Liver (tissue), 9 donors: ENCODE data around the gene GPR75. TPM values are rescaled to one million over a fixed set of nuclear protein-coding genes. Genes with fewer than 3 reads are reported as not detected.
A peak's percentile ranks its signal among the peaks of the same experiment; 100 is the strongest.
"Not testable (repeated sequence)": the region's sequence is repeated elsewhere in the genome, so short reads cannot be mapped to it uniquely, and the experiment has no call there.

Source experiments
- DNase-seq: peaks from one replicate; pipeline ENCODE4 v3.0.0-alpha.2; 2017; ENCODE audit warnings: low spot score
- H3K27ac ChIP-seq, 2 donors: one replicate each; pipeline ENCODE4 v1.7.0; 2013; ENCODE audit warnings: inconsistent platforms in 2 of 2, low read length in 2 of 2, control low read depth in 1 of 2, low read depth in 1 of 2, mild to moderate bottlenecking in 1 of 2
- H3K27me3 ChIP-seq, 4 donors: one replicate each; pipeline versions ENCODE4 v1.6.1 to v1.7.0; 2013; ENCODE audit warnings: low read length in 3 of 4, inconsistent platforms in 1 of 4, mild to moderate bottlenecking in 1 of 4, moderate library complexity in 1 of 4; ENCODE audit not compliant: control insufficient read depth in 4 of 4, insufficient read depth in 4 of 4
- H3K36me3 ChIP-seq, 4 donors: one replicate each; pipeline versions ENCODE4 v1.6.1 to v1.7.0; 2013; ENCODE audit warnings: low read length in 3 of 4, mild to moderate bottlenecking in 3 of 4, low read depth in 1 of 4, moderate library complexity in 1 of 4; ENCODE audit not compliant: control insufficient read depth in 4 of 4, insufficient read depth in 3 of 4
- H3K4me1 ChIP-seq, 4 donors: one replicate each; pipeline versions ENCODE4 v1.6.1 to v1.7.0; 2013; ENCODE audit warnings: low read length in 3 of 4, mild to moderate bottlenecking in 3 of 4, moderate library complexity in 1 of 4; ENCODE audit not compliant: control insufficient read depth in 4 of 4, insufficient read depth in 4 of 4
- H3K4me3 ChIP-seq, 3 donors: one replicate each; pipeline versions ENCODE4 v1.6.1 to v1.7.0; 2013; ENCODE audit warnings: low read length in 3 of 3, control low read depth in 1 of 3, low read depth in 1 of 3, mild to moderate bottlenecking in 1 of 3
- H3K9ac ChIP-seq, 2 donors: one replicate each; pipeline ENCODE4 v1.7.0; 2013; ENCODE audit warnings: low read length in 2 of 2, mild to moderate bottlenecking in 2 of 2, moderate library complexity in 2 of 2, control low read depth in 1 of 2, low read depth in 1 of 2
- H3K9me3 ChIP-seq, 4 donors: one replicate each; pipeline versions ENCODE4 v1.6.1 to v1.7.0; 2013; ENCODE audit warnings: low read length in 3 of 4; ENCODE audit not compliant: control insufficient read depth in 4 of 4
- ATF3 ChIP-seq: IDR thresholded peaks from 2 replicates; pipeline ENCODE4 v1.6.1; 2016; ENCODE audit warnings: antibody characterized with exemption
- EGR1 ChIP-seq, 2 donors: IDR thresholded peaks; 2 replicates each; pipeline ENCODE4 v1.6.1; 2016 to 2018; ENCODE audit warnings: antibody characterized with exemption in 2 of 2, low read depth in 2 of 2
- FOXA1 ChIP-seq: IDR thresholded peaks from 2 replicates; pipeline ENCODE4 v1.6.1; 2016; ENCODE audit warnings: antibody characterized with exemption
- FOXA2 ChIP-seq: IDR thresholded peaks from 2 replicates; pipeline ENCODE4 v1.6.1; 2016; ENCODE audit warnings: antibody characterized with exemption
- GABPA ChIP-seq, 2 donors: IDR thresholded peaks in 1 of 2; conservative IDR thresholded peaks in 1 of 2; 2 replicates each; pipeline ENCODE4 v1.6.1; 2016; ENCODE audit warnings: antibody characterized with exemption in 2 of 2, mild to moderate bottlenecking in 1 of 2, moderate library complexity in 1 of 2
- HNF4A ChIP-seq, 2 donors: conservative IDR thresholded peaks; 2 replicates each; pipeline ENCODE4 v1.6.1; 2016; ENCODE audit warnings: antibody characterized with exemption in 2 of 2, mild to moderate bottlenecking in 2 of 2
- HNF4G ChIP-seq: IDR thresholded peaks from 2 replicates; pipeline ENCODE4 v1.6.1; 2016; ENCODE audit warnings: antibody characterized with exemption
- JUND ChIP-seq, 2 donors: IDR thresholded peaks; 2 replicates each; pipeline ENCODE4 v1.6.1; 2016; ENCODE audit warnings: antibody characterized with exemption in 2 of 2
- NR2F2 ChIP-seq: IDR thresholded peaks from 2 replicates; pipeline ENCODE4 v1.6.1; 2016; ENCODE audit warnings: antibody characterized with exemption
- RAD21 ChIP-seq, 2 donors: IDR thresholded peaks; 2 replicates each; pipeline ENCODE4 v1.6.1; 2016; ENCODE audit warnings: antibody characterized with exemption in 2 of 2, mild to moderate bottlenecking in 2 of 2
- RXRA ChIP-seq, 2 donors: IDR thresholded peaks; 2 replicates each; pipeline ENCODE4 v1.6.1; 2017 to 2018; ENCODE audit warnings: antibody characterized with exemption in 2 of 2, mild to moderate bottlenecking in 1 of 2
- SP1 ChIP-seq: IDR thresholded peaks from 2 replicates; pipeline ENCODE4 v1.6.1; 2018; ENCODE audit warnings: antibody characterized with exemption, mild to moderate bottlenecking
- TAF1 ChIP-seq: conservative IDR thresholded peaks from 2 replicates; pipeline ENCODE4 v1.6.1; 2016; ENCODE audit warnings: antibody characterized with exemption, mild to moderate bottlenecking
- YY1 ChIP-seq: IDR thresholded peaks from 2 replicates; pipeline ENCODE4 v1.6.1; 2016; ENCODE audit warnings: antibody characterized with exemption, mild to moderate bottlenecking
- WGBS: extraction: QIAGEN DNeasy Blood & Tissue Kit; methylation state at CpG from one replicate; pipeline ENCODE4 v1.1.7; 2013; 5-methylcytosine and 5-hydroxymethylcytosine counted together
- polyA plus RNA-seq, 2 donors: library from polyadenylated mRNA; stranded (reverse) in 1 of 2; unstranded in 1 of 2; fragments of 200-250 nt in 1 of 2; fragments of >200 nt in 1 of 2; fragmentation: Nextera tagmentation in 1 of 2; extraction: Ambion mirVana in 1 of 2; gene quantifications; one replicate each; pipeline versions ENCODE4 v1.2.1 to v1.2.3, GENCODE V29; 2013 to 2015
- total RNA-seq, 2 donors: library from RNA; depleted of rRNA; stranded (reverse); fragments of >200 nt; gene quantifications; one replicate each; pipeline ENCODE4 v1.2.3, GENCODE V29; 2014
- TF ChIP-seq, protein P1 (sequence below): IDR thresholded peaks from 2 replicates; pipeline ENCODE4 v1.6.1; 2016; ENCODE audit warnings: antibody characterized with exemption
- TF ChIP-seq, protein P2 (sequence below): fragments of 150-350 bp; IDR thresholded peaks from 2 replicates; pipeline ENCODE4 v1.5.1; 2017; ENCODE audit warnings: improper control_type of control experiment, low read depth, low read length; ENCODE audit not compliant: missing input control
- TF ChIP-seq, protein P3 (sequence below): IDR thresholded peaks from 2 replicates; pipeline ENCODE4 v1.6.1; 2016; ENCODE audit warnings: antibody characterized with exemption
- TF ChIP-seq, protein P4 (sequence below): IDR thresholded peaks from 2 replicates; pipeline ENCODE4 v1.6.1; 2016; ENCODE audit warnings: antibody characterized with exemption, mild to moderate bottlenecking
- donor health status: healthy.
- donor health status: healthy.
- donor health status: healthy.
- donor health status: healthy.
- donor health status: healthy.

GPR75 gene
- total and polyA plus RNA-seq, 4 donors: 0.21 to 5.4 (median 1.4) TPM

DNA sequence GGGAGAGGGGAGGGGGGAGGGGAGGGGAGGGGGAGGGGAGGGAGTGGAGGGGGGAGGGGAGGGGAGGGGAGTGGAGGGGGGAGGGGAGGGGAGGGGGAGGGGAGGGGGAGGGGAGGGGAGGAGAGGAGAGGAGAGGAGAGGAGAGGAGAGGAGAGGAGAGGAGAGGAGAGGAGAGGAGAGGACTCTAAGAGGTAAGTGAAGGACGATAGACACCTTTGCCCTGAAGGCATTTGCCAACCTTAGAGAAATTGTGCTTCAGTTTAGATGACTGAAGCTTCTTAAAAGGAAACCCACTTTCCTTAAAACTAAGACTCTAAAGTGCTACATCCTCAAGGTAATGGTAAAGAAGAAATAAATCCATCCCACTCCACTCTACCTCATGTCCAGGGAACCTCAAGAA lies 19.2 kb downstream of the GPR75 start:
- 77% methylated on average over 1 of the region's 1 CpG for WGBS
- DNase-seq: no peak
- Histone ChIP-seq H3K36me3 (peaks cover 0 to 2% (median under 1%) of the 10 kb centered on the region in 4 donors), H3K27me3 (no peaks in the 10 kb centered on the region), H3K9ac (no peak overlapping the region), H3K27ac (no peak overlapping the region), H3K4me1 (no peaks in the 10 kb centered on the region), H3K4me3 (no peak overlapping the region), H3K9me3 (no peaks in the 10 kb centered on the region)
- TF ChIP-seq TAF1: no peak
- no peak for TF ChIP-seq FOXA2
- no peak for TF ChIP-seq SP1
- TF ChIP-seq, protein P1, sequence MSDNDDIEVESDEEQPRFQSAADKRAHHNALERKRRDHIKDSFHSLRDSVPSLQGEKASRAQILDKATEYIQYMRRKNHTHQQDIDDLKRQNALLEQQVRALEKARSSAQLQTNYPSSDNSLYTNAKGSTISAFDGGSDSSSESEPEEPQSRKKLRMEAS: no peak
- TF ChIP-seq RAD21 (IDR thresholded peaks at IDR 0.05): no peak
- no peak for TF ChIP-seq NR2F2
- TF ChIP-seq YY1: no peak
- TF ChIP-seq, protein P2, sequence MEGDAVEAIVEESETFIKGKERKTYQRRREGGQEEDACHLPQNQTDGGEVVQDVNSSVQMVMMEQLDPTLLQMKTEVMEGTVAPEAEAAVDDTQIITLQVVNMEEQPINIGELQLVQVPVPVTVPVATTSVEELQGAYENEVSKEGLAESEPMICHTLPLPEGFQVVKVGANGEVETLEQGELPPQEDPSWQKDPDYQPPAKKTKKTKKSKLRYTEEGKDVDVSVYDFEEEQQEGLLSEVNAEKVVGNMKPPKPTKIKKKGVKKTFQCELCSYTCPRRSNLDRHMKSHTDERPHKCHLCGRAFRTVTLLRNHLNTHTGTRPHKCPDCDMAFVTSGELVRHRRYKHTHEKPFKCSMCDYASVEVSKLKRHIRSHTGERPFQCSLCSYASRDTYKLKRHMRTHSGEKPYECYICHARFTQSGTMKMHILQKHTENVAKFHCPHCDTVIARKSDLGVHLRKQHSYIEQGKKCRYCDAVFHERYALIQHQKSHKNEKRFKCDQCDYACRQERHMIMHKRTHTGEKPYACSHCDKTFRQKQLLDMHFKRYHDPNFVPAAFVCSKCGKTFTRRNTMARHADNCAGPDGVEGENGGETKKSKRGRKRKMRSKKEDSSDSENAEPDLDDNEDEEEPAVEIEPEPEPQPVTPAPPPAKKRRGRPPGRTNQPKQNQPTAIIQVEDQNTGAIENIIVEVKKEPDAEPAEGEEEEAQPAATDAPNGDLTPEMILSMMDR: no peak
- no peak for TF ChIP-seq GABPA (IDR thresholded peaks at IDR 0.05 in 1 of 2, conservative IDR thresholded peaks at IDR 0.05 in 1 of 2)
- no peak for TF ChIP-seq RXRA (IDR thresholded peaks at IDR 0.05)
- TF ChIP-seq FOXA1: no peak

- not testable (repeated sequence) for H3K4me3 ChIP-seq, DNase-seq, H3K27me3 ChIP-seq, H3K9ac ChIP-seq, H3K36me3 ChIP-seq, H3K9me3 ChIP-seq
- peaks cover 4 to 41% (median 33%) of the 10 kb centered on the region in 4 donors for H3K4me1 ChIP-seq
- H3K27ac ChIP-seq: peak overlapping the region; percentile 27 to 57
- WGBS: 78% methylated on average over 4 of the region's 4 CpGs
Measured at GRCh38 chr2:53829980-53830290, 29.8 kb downstream of the GPR75 start.

- Histone ChIP-seq H3K36me3 (no peaks in the 10 kb centered on the region), H3K27me3 (no peaks in the 10 kb centered on the region), H3K27ac (peak overlapping the region; percentile 27 to 57), H3K9me3 (no peaks in the 10 kb centered on the region), H3K4me3 (no peak overlapping the region), H3K4me1 (peaks cover 4 to 41% (median 33%) of the 10 kb centered on the region in 4 donors), H3K9ac (no peak overlapping the region)
- peak; percentile 65 for TF ChIP-seq SP1
- TF ChIP-seq RXRA (IDR thresholded peaks at IDR 0.05): peak; percentile 62 to 80
- peak; percentile 79 for TF ChIP-seq FOXA2
- no peak for TF ChIP-seq GABPA (IDR thresholded peaks at IDR 0.05 in 1 of 2, conservative IDR thresholded peaks at IDR 0.05 in 1 of 2)
- TF ChIP-seq FOXA1: peak; percentile 13
- TF ChIP-seq, protein P1: peak; percentile 36
- no peak for TF ChIP-seq NR2F2
- TF ChIP-seq HNF4G: no peak
- no peak for TF ChIP-seq EGR1 (IDR thresholded peaks at IDR 0.05; ENCODE audit: low read depth in 2 of 2)
- peak; percentile 39 for TF ChIP-seq YY1
- peak in 1 of 2 donors; percentile 22 for TF ChIP-seq RAD21 (IDR thresholded peaks at IDR 0.05)
- peak in 1 of 2 donors; percentile 39 for TF ChIP-seq JUND (IDR thresholded peaks at IDR 0.05)
- TF ChIP-seq, protein P3, sequence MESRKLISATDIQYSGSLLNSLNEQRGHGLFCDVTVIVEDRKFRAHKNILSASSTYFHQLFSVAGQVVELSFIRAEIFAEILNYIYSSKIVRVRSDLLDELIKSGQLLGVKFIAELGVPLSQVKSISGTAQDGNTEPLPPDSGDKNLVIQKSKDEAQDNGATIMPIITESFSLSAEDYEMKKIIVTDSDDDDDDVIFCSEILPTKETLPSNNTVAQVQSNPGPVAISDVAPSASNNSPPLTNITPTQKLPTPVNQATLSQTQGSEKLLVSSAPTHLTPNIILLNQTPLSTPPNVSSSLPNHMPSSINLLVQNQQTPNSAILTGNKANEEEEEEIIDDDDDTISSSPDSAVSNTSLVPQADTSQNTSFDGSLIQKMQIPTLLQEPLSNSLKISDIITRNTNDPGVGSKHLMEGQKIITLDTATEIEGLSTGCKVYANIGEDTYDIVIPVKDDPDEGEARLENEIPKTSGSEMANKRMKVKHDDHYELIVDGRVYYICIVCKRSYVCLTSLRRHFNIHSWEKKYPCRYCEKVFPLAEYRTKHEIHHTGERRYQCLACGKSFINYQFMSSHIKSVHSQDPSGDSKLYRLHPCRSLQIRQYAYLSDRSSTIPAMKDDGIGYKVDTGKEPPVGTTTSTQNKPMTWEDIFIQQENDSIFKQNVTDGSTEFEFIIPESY: peak; percentile 24
- TF ChIP-seq HNF4A (conservative IDR thresholded peaks at IDR 0.05): peak; percentile 42 to 53
- peak; percentile 33 for TF ChIP-seq ATF3
- no peak for TF ChIP-seq TAF1
- TF ChIP-seq, protein P4, sequence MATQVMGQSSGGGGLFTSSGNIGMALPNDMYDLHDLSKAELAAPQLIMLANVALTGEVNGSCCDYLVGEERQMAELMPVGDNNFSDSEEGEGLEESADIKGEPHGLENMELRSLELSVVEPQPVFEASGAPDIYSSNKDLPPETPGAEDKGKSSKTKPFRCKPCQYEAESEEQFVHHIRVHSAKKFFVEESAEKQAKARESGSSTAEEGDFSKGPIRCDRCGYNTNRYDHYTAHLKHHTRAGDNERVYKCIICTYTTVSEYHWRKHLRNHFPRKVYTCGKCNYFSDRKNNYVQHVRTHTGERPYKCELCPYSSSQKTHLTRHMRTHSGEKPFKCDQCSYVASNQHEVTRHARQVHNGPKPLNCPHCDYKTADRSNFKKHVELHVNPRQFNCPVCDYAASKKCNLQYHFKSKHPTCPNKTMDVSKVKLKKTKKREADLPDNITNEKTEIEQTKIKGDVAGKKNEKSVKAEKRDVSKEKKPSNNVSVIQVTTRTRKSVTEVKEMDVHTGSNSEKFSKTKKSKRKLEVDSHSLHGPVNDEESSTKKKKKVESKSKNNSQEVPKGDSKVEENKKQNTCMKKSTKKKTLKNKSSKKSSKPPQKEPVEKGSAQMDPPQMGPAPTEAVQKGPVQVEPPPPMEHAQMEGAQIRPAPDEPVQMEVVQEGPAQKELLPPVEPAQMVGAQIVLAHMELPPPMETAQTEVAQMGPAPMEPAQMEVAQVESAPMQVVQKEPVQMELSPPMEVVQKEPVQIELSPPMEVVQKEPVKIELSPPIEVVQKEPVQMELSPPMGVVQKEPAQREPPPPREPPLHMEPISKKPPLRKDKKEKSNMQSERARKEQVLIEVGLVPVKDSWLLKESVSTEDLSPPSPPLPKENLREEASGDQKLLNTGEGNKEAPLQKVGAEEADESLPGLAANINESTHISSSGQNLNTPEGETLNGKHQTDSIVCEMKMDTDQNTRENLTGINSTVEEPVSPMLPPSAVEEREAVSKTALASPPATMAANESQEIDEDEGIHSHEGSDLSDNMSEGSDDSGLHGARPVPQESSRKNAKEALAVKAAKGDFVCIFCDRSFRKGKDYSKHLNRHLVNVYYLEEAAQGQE: no peak
- no peak for DNase-seq
- 47% methylated on average over 11 of the region's 11 CpGs for WGBS
Measured at GRCh38 chr2:53829273-53829979, 30.3 kb downstream of the GPR75 start.
